Neural cell (in vitro differentiated cells): Measurements from ENCODE around the gene LRP5.

Source experiments
- EZH2 ChIP-seq: fragments of 200-600, 300-800 bp; shearing (Covaris generic), sonication (generic); IDR thresholded peaks from 2 replicates; pipeline ENCODE4 v1.6.1; 2014; ENCODE audit warnings: antibody characterized with exemption, low read length, borderline replicate concordance, mild to moderate bottlenecking; ENCODE audit not compliant: insufficient read depth, poor library complexity, severe bottlenecking
- POLR2AphosphoS5 ChIP-seq: IDR thresholded peaks from 2 replicates; pipeline ENCODE4 v1.6.1; 2012
- TF ChIP-seq, protein P1 (sequence below): fragments of 450-650 bp; IDR thresholded peaks from 2 replicates; pipeline ENCODE4 v1.5.1; 2014; ENCODE audit warnings: antibody characterized with exemption, mild to moderate bottlenecking, moderate library complexity; ENCODE audit not compliant: poor library complexity, severe bottlenecking
- TF ChIP-seq, protein P2 (sequence below): IDR thresholded peaks from 2 replicates; pipeline ENCODE4 v1.6.1; 2012; ENCODE audit warnings: borderline replicate concordance

DNA sequence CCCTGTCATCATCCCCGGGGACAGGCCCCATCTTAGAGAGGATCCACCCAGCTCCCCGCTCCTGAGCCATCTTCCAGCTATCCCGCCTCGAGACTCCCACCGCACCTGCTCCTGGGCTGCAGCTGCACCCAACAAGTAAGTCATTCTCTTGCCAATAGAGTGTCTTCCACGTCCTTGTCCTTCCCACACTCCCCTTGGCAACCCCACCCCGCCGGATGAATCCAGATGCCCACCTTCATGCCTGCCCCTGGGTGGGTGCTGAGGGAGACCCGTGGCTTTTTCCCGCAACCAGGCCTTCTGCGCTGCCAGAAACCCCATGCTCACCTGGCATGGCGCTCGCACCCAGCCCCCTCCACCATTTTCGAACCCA, 29.5 kb upstream of the LRP5 start:
- TF ChIP-seq, protein P1, sequence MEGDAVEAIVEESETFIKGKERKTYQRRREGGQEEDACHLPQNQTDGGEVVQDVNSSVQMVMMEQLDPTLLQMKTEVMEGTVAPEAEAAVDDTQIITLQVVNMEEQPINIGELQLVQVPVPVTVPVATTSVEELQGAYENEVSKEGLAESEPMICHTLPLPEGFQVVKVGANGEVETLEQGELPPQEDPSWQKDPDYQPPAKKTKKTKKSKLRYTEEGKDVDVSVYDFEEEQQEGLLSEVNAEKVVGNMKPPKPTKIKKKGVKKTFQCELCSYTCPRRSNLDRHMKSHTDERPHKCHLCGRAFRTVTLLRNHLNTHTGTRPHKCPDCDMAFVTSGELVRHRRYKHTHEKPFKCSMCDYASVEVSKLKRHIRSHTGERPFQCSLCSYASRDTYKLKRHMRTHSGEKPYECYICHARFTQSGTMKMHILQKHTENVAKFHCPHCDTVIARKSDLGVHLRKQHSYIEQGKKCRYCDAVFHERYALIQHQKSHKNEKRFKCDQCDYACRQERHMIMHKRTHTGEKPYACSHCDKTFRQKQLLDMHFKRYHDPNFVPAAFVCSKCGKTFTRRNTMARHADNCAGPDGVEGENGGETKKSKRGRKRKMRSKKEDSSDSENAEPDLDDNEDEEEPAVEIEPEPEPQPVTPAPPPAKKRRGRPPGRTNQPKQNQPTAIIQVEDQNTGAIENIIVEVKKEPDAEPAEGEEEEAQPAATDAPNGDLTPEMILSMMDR, result no peak
- TF ChIP-seq, protein P2, sequence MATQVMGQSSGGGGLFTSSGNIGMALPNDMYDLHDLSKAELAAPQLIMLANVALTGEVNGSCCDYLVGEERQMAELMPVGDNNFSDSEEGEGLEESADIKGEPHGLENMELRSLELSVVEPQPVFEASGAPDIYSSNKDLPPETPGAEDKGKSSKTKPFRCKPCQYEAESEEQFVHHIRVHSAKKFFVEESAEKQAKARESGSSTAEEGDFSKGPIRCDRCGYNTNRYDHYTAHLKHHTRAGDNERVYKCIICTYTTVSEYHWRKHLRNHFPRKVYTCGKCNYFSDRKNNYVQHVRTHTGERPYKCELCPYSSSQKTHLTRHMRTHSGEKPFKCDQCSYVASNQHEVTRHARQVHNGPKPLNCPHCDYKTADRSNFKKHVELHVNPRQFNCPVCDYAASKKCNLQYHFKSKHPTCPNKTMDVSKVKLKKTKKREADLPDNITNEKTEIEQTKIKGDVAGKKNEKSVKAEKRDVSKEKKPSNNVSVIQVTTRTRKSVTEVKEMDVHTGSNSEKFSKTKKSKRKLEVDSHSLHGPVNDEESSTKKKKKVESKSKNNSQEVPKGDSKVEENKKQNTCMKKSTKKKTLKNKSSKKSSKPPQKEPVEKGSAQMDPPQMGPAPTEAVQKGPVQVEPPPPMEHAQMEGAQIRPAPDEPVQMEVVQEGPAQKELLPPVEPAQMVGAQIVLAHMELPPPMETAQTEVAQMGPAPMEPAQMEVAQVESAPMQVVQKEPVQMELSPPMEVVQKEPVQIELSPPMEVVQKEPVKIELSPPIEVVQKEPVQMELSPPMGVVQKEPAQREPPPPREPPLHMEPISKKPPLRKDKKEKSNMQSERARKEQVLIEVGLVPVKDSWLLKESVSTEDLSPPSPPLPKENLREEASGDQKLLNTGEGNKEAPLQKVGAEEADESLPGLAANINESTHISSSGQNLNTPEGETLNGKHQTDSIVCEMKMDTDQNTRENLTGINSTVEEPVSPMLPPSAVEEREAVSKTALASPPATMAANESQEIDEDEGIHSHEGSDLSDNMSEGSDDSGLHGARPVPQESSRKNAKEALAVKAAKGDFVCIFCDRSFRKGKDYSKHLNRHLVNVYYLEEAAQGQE, result no peak
- TF ChIP-seq POLR2AphosphoS5 (no peak), EZH2 (no peak)
